ENCODE measurements around the gene UFD1. TPM values are rescaled to one million over a fixed set of nuclear protein-coding genes. Genes with fewer than 3 reads are reported as not detected.

UFD1 gene
- total RNA-seq, 2 experiments from 2014 or later, result 71.1 to 79.3 TPM

GRCh38 chr22:19424186-19424500 lies 54.9 kb downstream of the UFD1 start:
- Mint-ChIP-seq H3K27me3 (no peaks in the 10 kb centered on the region), H3K36me3 (peaks cover 25% of the 10 kb centered on the region), H3K4me3 (no peak overlapping the region), H3K9me3 (no peaks in the 10 kb centered on the region), H3K4me1 (peaks cover 53% of the 10 kb centered on the region), H3K27ac (no peak overlapping the region)
- DNase-seq, result no peak

GRCh38 chr22:19422440-19423301 lies 56.3 kb downstream of the UFD1 start:
- H3K9me3 Mint-ChIP-seq, result no peaks in the 10 kb centered on the region
- H3K4me1 Mint-ChIP-seq, result peaks cover 47% of the 10 kb centered on the region
- H3K27me3 Mint-ChIP-seq, result no peaks in the 10 kb centered on the region
- no peak overlapping the region for H3K27ac Mint-ChIP-seq
- no peak for DNase-seq
- peaks cover 21% of the 10 kb centered on the region for H3K36me3 Mint-ChIP-seq
- no peak overlapping the region for H3K4me3 Mint-ChIP-seq

GRCh38 chr22:19420321-19420720 lies 58.7 kb downstream of the UFD1 start:
- Mint-ChIP-seq H3K27ac (peak overlapping the region; percentile 81), H3K36me3 (peaks cover 25% of the 10 kb centered on the region), H3K27me3 (no peaks in the 10 kb centered on the region), H3K4me1 (peaks cover 41% of the 10 kb centered on the region), H3K9me3 (no peaks in the 10 kb centered on the region), H3K4me3 (peak overlapping the region; percentile 13)
- DNase-seq, result no peak

GRCh38 chr22:19419464-19420178 lies 59.4 kb downstream of the UFD1 start:
- H3K27me3 Mint-ChIP-seq, result no peaks in the 10 kb centered on the region
- peaks cover 25% of the 10 kb centered on the region for H3K36me3 Mint-ChIP-seq
- peak overlapping the region; percentile 81 for H3K27ac Mint-ChIP-seq
- DNase-seq, result peak; percentile 40
- peaks cover 41% of the 10 kb centered on the region for H3K4me1 Mint-ChIP-seq
- H3K9me3 Mint-ChIP-seq, result no peaks in the 10 kb centered on the region
- H3K4me3 Mint-ChIP-seq, result peak overlapping the region; percentile 13

- H3K27me3 Mint-ChIP-seq, result no peaks in the 10 kb centered on the region
- no peaks in the 10 kb centered on the region for H3K9me3 Mint-ChIP-seq
- H3K27ac Mint-ChIP-seq, result peak overlapping the region; percentile 81
- DNase-seq, result no peak
- H3K36me3 Mint-ChIP-seq, result peaks cover 25% of the 10 kb centered on the region
- no peak overlapping the region for H3K4me3 Mint-ChIP-seq
- peaks cover 42% of the 10 kb centered on the region for H3K4me1 Mint-ChIP-seq
These were observed 59.9 kb downstream of the UFD1 start for GRCh38 chr22:19419086-19419463.

- peak overlapping the region; percentile 14 for H3K27ac Mint-ChIP-seq
- H3K27me3 Mint-ChIP-seq, result no peaks in the 10 kb centered on the region
- no peaks in the 10 kb centered on the region for H3K9me3 Mint-ChIP-seq
- peaks cover 20% of the 10 kb centered on the region for H3K36me3 Mint-ChIP-seq
- H3K4me1 Mint-ChIP-seq, result peaks cover 16% of the 10 kb centered on the region
- no peak overlapping the region for H3K4me3 Mint-ChIP-seq
- no peak for DNase-seq
These were observed 66.1 kb downstream of the UFD1 start for GRCh38 chr22:19412923-19413322.

- H3K4me3 Mint-ChIP-seq, result no peak overlapping the region
- peaks cover 18% of the 10 kb centered on the region for H3K36me3 Mint-ChIP-seq
- no peak for DNase-seq
- no peak overlapping the region for H3K27ac Mint-ChIP-seq
- H3K9me3 Mint-ChIP-seq, result no peaks in the 10 kb centered on the region
- H3K27me3 Mint-ChIP-seq, result no peaks in the 10 kb centered on the region
- peaks cover 16% of the 10 kb centered on the region for H3K4me1 Mint-ChIP-seq
These were observed 66.5 kb downstream of the UFD1 start for GRCh38 chr22:19412478-19412877.

GRCh38 chr22:19411690-19412045 lies 67.3 kb downstream of the UFD1 start:
- H3K36me3 Mint-ChIP-seq, result peaks cover 12% of the 10 kb centered on the region
- no peak overlapping the region for H3K4me3 Mint-ChIP-seq
- H3K27me3 Mint-ChIP-seq, result no peaks in the 10 kb centered on the region
- H3K27ac Mint-ChIP-seq, result no peak overlapping the region
- DNase-seq, result no peak
- peaks cover 16% of the 10 kb centered on the region for H3K4me1 Mint-ChIP-seq
- no peaks in the 10 kb centered on the region for H3K9me3 Mint-ChIP-seq

- no peaks in the 10 kb centered on the region for H3K27me3 Mint-ChIP-seq
- H3K27ac Mint-ChIP-seq, result no peak overlapping the region
- peaks cover 13% of the 10 kb centered on the region for H3K36me3 Mint-ChIP-seq
- H3K4me3 Mint-ChIP-seq, result no peak overlapping the region
- DNase-seq, result no peak
- H3K9me3 Mint-ChIP-seq, result no peaks in the 10 kb centered on the region
- peaks cover 16% of the 10 kb centered on the region for H3K4me1 Mint-ChIP-seq
These were observed 67.9 kb downstream of the UFD1 start for GRCh38 chr22:19410941-19411689.

GRCh38 chr22:19407649-19408606 lies 71.1 kb downstream of the UFD1 start:
- no peak for DNase-seq
- Mint-ChIP-seq H3K36me3 (peaks cover 18% of the 10 kb centered on the region), H3K4me3 (no peak overlapping the region), H3K9me3 (no peaks in the 10 kb centered on the region), H3K4me1 (peaks cover 8% of the 10 kb centered on the region), H3K27me3 (no peaks in the 10 kb centered on the region), H3K27ac (no peak overlapping the region)

GRCh38 chr22:19406846-19407245 lies 72.1 kb downstream of the UFD1 start:
- H3K4me1 Mint-ChIP-seq, result peaks cover under 1% of the 10 kb centered on the region
- no peaks in the 10 kb centered on the region for H3K9me3 Mint-ChIP-seq
- DNase-seq, result no peak
- H3K36me3 Mint-ChIP-seq, result peaks cover 14% of the 10 kb centered on the region
- no peak overlapping the region for H3K27ac Mint-ChIP-seq
- H3K4me3 Mint-ChIP-seq, result no peak overlapping the region
- H3K27me3 Mint-ChIP-seq, result no peaks in the 10 kb centered on the region

GRCh38 chr22:19406281-19406811 lies 72.6 kb downstream of the UFD1 start:
- Mint-ChIP-seq H3K36me3 (peaks cover 13% of the 10 kb centered on the region), H3K27ac (no peak overlapping the region), H3K4me1 (no peaks in the 10 kb centered on the region), H3K4me3 (no peak overlapping the region), H3K9me3 (no peaks in the 10 kb centered on the region), H3K27me3 (no peaks in the 10 kb centered on the region)
- DNase-seq, result no peak

GRCh38 chr22:19405652-19406051 lies 73.3 kb downstream of the UFD1 start:
- no peaks in the 10 kb centered on the region for H3K9me3 Mint-ChIP-seq
- H3K27ac Mint-ChIP-seq, result no peak overlapping the region
- DNase-seq, result no peak
- H3K4me3 Mint-ChIP-seq, result no peak overlapping the region
- no peaks in the 10 kb centered on the region for H3K27me3 Mint-ChIP-seq
- H3K36me3 Mint-ChIP-seq, result peaks cover 13% of the 10 kb centered on the region
- no peaks in the 10 kb centered on the region for H3K4me1 Mint-ChIP-seq

GRCh38 chr22:19405133-19405532 lies 73.9 kb downstream of the UFD1 start:
- H3K4me3 Mint-ChIP-seq, result no peak overlapping the region
- peaks cover 13% of the 10 kb centered on the region for H3K36me3 Mint-ChIP-seq

More at GRCh38 chr22:19405133-19405532, 73.9 kb downstream of the UFD1 start:
- DNase-seq, result no peak
- H3K9me3 Mint-ChIP-seq, result no peaks in the 10 kb centered on the region
- no peaks in the 10 kb centered on the region for H3K4me1 Mint-ChIP-seq
- no peaks in the 10 kb centered on the region for H3K27me3 Mint-ChIP-seq
- no peak overlapping the region for H3K27ac Mint-ChIP-seq

Data from activated naive CD8-positive, alpha-beta T cell treated with anti-CD3 and anti-CD28 coated beads for 36 hours (primary cell).